Activated CD8-positive, alpha-beta memory T cell treated with anti-CD3 and anti-CD28 coated beads, Interleukin-2, amount 10 ng/mL, durations not matched to agents 7 days and 5 days (primary cell): ENCODE data around the gene CNOT9. TPM values are rescaled to one million over a fixed set of nuclear protein-coding genes. Genes with fewer than 3 reads are reported as not detected.

Source experiments
- ATAC-seq: fragments of 150-1000 bp; cut with Tn5 transposase; one replicate; pipeline ENCODE4 v1.10.0; 2021; ENCODE audit warnings: moderate library complexity
- CTCF ChIA-PET: fragments of 350-600 bp; sonication (Branson Sonifier 250); formaldehyde crosslinking; loops from one replicate; lab custom pipeline; 2021; ENCODE audit warnings: antibody characterized with exemption; lab: Charles Lee
- DNase-seq: peaks from one replicate; pipeline ENCODE4 v3.0.0-alpha.2; 2020
- H3K27ac Mint-ChIP-seq: one replicate; pipeline ENCODE4 v1.8.0; 2021; ENCODE audit warnings: mild to moderate bottlenecking, mixed read lengths
- H3K27me3 Mint-ChIP-seq: one replicate; pipeline ENCODE4 v1.8.0; 2021; ENCODE audit warnings: mixed read lengths
- H3K36me3 Mint-ChIP-seq: one replicate; pipeline ENCODE4 v1.8.0; 2021; ENCODE audit warnings: mild to moderate bottlenecking, mixed read lengths
- H3K4me1 Mint-ChIP-seq: one replicate; pipeline ENCODE4 v1.8.0; 2021; ENCODE audit warnings: mixed read lengths
- H3K4me3 Mint-ChIP-seq: one replicate; pipeline ENCODE4 v1.8.0; 2021; ENCODE audit warnings: mild to moderate bottlenecking, moderate library complexity, mixed read lengths
- H3K9me3 Mint-ChIP-seq: one replicate; pipeline ENCODE4 v1.8.0; 2022; ENCODE audit warnings: low read depth, mixed read lengths
- total RNA-seq, 2 experiments: library from RNA; stranded (reverse); gene quantifications; one replicate each; pipeline ENCODE4 v1.2.3, GENCODE V29; 2021

Gene CNOT9
- total RNA-seq, 2 experiments from 2014 or later, result 82.5 to 111 TPM

DNA sequence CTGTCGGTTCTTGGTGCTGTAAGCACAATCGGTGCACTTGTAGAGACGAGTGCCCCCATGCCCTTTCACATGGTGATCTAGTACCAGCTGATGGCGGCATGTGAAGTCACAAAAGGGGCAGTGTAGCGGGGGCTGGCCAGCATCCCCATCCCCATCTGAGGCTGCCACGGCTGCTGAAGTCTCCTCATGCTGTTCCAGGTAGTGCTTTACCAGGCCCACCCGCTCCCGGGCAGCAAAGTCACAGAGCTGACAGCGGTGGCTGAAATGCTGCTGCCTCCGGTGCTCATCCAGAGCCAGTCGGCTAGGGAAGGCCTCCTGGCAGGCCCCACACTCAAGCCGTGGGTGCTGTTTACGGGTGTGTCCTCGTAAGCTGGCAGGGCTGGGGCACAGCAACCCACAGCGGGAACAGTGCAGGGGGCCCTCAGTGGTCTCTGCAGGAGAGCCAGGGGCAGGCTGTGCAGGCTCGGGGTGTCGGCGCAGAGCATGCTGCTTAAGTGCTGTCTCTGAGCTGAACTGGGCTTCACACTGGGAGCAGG, 73.5 kb downstream of the CNOT9 start:
- no peaks in the 10 kb centered on the region for H3K27me3 Mint-ChIP-seq
- ATAC-seq, result no peak
- H3K9me3 Mint-ChIP-seq, result no peaks in the 10 kb centered on the region
- H3K4me1 Mint-ChIP-seq, result no peaks in the 10 kb centered on the region
- H3K4me3 Mint-ChIP-seq, result no peak overlapping the region
- no peak overlapping the region for H3K27ac Mint-ChIP-seq
- DNase-seq, result no peak
- CTCF ChIA-PET, result no interaction called here
- peaks cover 41% of the 10 kb centered on the region for H3K36me3 Mint-ChIP-seq

DNA sequence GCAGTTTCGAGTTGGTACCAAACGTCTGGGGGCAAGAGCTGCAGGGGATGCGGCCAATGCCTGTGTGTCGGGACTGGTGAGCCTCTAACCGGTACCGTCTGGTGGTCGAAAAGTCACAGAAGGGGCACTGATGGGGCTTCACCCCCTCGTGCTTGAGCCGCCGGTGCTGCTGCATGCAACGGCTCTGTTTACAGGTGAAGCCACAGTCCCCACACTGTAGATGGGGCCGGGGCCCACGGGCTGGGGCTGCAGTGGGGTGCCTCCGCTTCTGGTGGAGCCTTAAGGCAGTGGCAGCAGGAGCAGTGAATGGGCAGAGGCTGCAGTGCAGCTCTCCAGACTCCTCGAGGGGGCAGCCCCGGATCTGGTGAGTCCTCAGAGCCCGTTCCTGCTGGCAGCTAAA, 74.1 kb downstream of the CNOT9 start:
- no peak overlapping the region for H3K27ac Mint-ChIP-seq
- ATAC-seq (no peak), DNase-seq (no peak)
- no peak overlapping the region for H3K4me3 Mint-ChIP-seq
- CTCF ChIA-PET, result no interaction called here
- no peaks in the 10 kb centered on the region for H3K9me3 Mint-ChIP-seq
- H3K4me1 Mint-ChIP-seq, result no peaks in the 10 kb centered on the region
- H3K27me3 Mint-ChIP-seq, result no peaks in the 10 kb centered on the region
- H3K36me3 Mint-ChIP-seq, result peaks cover 43% of the 10 kb centered on the region

DNA sequence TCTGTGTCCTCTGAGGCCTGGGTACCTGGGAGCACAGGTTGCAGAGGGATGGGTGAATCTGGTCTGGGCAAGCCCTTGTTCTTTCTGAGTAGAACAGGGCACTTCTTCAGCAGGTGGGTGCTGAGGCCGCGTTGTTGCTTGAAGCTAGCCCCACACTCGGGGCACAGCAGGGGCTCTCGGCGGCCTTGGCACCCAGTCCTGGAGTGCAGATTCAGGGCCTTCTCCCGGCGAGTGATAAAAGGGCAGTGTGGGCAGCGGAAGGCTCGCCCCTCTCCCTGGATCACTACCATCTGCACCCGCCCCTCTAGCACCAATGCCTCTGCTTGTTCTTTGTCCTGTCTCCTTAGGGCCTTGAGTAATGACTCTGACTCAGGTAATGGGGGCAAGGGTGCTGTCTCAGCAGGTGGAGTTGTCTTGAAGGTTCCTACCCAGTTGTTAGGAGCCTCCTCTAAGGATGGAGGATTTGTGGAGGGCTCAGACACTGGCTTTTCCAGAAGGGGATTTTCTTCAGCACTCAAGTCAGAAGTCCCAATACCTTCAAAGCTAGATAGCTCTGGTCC, 75.2 kb downstream of the CNOT9 start:
- no peaks in the 10 kb centered on the region for H3K27me3 Mint-ChIP-seq
- H3K27ac Mint-ChIP-seq, result no peak overlapping the region
- no peaks in the 10 kb centered on the region for H3K9me3 Mint-ChIP-seq
- CTCF ChIA-PET, result interaction anchor here (0.7 to 3.1 kb wide), 2 partner anchors 15 to 37 kb away, joined by 3 to 11 read pairs; partner anchors contain the start of genes BCS1L and ZNF142
- no peak overlapping the region for H3K4me3 Mint-ChIP-seq
- peaks cover 4% of the 10 kb centered on the region for H3K4me1 Mint-ChIP-seq
- ATAC-seq (no peak), DNase-seq (no peak)
- peaks cover 40% of the 10 kb centered on the region for H3K36me3 Mint-ChIP-seq

DNA sequence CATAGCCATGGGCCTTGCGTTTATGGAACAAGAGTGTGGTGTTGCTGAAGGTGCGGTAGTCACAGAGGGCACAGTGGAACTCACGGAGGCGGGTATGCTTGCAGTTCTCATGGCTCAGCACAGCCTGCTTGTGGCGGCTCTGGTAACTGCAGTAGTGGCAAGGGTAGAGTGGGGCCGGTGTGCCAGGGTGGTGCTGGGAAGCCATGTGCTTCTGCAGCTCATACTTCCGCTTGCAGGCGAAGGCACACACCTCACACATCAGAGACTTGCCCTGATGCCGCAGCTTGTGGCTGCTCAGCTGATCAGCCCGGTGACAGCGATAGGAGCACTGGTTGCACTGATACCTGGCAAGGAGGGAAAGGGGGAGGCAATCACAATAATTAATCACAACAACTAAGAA, 76.1 kb downstream of the CNOT9 start:
- Mint-ChIP-seq H3K27ac (no peak overlapping the region), H3K4me1 (peaks cover 4% of the 10 kb centered on the region), H3K4me3 (no peak overlapping the region), H3K27me3 (no peaks in the 10 kb centered on the region), H3K36me3 (peaks cover 41% of the 10 kb centered on the region), H3K9me3 (no peaks in the 10 kb centered on the region)
- ATAC-seq (no peak), DNase-seq (no peak)
- CTCF ChIA-PET, result interaction anchor here (0.7 to 3.1 kb wide), 2 partner anchors 14 to 38 kb away, joined by 3 to 11 read pairs; partner anchors contain the start of genes BCS1L and ZNF142

DNA sequence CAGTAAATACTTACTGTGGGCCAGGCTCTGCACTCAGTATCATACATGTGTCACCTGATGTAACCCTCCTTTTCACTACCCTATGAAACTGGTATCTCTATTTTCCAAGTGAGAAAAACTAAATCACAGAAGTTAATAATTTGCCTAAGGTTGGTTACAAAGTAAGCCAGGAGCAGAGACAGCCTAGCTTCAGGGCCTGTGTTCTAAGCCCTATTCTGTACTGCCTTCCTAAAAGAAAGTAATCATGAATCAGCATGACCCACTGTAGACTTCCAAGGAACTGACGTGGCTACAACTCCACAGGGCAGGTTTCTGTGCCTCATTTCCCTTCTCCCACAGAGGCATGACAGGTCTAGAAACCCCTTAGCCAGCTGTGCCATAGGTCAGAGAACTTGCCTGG, 76.5 kb downstream of the CNOT9 start:
- Mint-ChIP-seq H3K27ac (no peak overlapping the region), H3K4me3 (no peak overlapping the region), H3K4me1 (peaks cover 4% of the 10 kb centered on the region), H3K9me3 (no peaks in the 10 kb centered on the region), H3K27me3 (no peaks in the 10 kb centered on the region), H3K36me3 (peaks cover 38% of the 10 kb centered on the region)
- no peak for ATAC-seq
- CTCF ChIA-PET, result interaction anchor here (3.1 kb wide), 1 partner anchor 14 kb away, joined by 11 read pairs; the partner anchor contains the start of genes BCS1L and ZNF142
- DNase-seq, result no peak

Other genes with a start within 250 kb of the CNOT9 start
- not detected for gene CATIP, start 212.0 kb upstream of the CNOT9 start, total RNA-seq
- under 1 TPM; 0.18 to 0.35 TPM for gene SLC11A1, start 186.6 kb upstream of the CNOT9 start, total RNA-seq
- 100 to 1,000 TPM; 149 to 152 TPM for gene CTDSP1, start 169.0 kb upstream of the CNOT9 start, total RNA-seq
- under 1 TPM in 1 of 2 experiments, not detected in 1; 0.73 TPM for gene VIL1, start 149.7 kb upstream of the CNOT9 start, total RNA-seq
- 10 to 100 TPM; 33.7 to 37.6 TPM for gene USP37, start 488 bp upstream of the CNOT9 start, total RNA-seq
- under 1 TPM; 0.30 to 0.53 TPM for gene PLCD4, start 39.1 kb downstream of the CNOT9 start, total RNA-seq
- 10 to 100 TPM; 54.2 to 55.4 TPM for gene ZNF142, start 90.8 kb downstream of the CNOT9 start, total RNA-seq
- gene BCS1L, start 90.8 kb downstream of the CNOT9 start, total RNA-seq, result 10 to 100 TPM; 55.2 to 67.6 TPM
- gene RNF25, start 103.2 kb downstream of the CNOT9 start, total RNA-seq, result 10 to 100 TPM; 22.0 to 25.7 TPM
- 10 to 100 TPM; 16.8 to 22.4 TPM for gene STK36, start 103.2 kb downstream of the CNOT9 start, total RNA-seq
- 10 to 100 TPM; 39.6 to 40.4 TPM for gene TTLL4, start 142.0 kb downstream of the CNOT9 start, total RNA-seq
- gene CYP27A1, start 213.3 kb downstream of the CNOT9 start, total RNA-seq, result not detected